NCI-H2196 treated with DMSO at 0.1 percent for 48 hours (cell line): ENCODE results near the gene HYAL2.

Source experiments
- DNase-seq: peaks from one replicate; lab custom pipeline; 2025; ENCODE audit not compliant: unreplicated experiment; lab: John Stamatoyannopoulos, UW

HYAL2 gene

DNA sequence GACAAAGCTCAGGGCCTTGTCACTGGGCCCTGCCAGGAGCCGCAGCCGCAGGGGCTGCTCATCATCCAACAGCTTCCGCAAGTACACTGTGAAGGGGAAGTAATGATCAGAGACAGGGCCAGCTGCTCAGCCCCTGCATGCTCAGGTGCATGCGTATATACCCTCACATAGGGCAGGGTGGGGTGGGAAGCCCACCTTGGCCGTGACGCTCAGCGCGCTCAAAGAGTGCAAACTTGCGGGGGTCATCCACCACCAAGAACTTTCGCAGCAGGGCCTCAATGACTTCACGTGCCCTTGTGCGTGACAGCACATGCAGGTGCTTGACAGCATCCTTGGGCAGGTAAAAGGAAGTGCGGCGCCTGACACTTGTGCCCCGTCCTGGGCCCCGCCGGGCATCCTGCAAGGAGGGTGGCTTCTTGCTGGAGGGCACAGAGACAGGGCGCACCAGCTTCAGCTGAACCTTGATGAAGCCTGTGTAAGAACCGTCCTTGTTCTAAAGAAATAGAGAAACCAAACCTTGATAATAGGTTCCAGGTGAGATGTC lies 8.9 kb upstream of the HYAL2 start:
- no peak for DNase-seq

DNA sequence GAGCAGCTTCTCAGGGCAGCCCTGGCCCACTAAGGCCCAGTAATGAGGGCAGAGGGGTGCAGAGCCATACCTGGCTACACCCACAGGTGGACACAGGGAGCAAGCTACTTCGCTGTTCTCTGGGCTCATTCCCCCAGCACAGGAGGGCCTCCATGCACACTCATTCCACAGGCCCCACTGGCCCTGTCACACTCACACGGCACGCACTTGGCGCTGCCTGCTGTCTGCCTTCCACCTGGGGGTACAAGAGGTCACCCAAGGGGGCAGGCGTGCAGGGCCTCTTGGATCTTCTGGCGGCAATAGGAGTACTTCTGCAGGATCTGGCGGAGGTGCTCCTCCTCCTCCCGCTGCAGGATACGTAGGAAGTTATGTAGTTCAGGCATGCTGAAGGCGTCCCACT lies 7.8 kb upstream of the HYAL2 start:
- no peak for DNase-seq

DNA sequence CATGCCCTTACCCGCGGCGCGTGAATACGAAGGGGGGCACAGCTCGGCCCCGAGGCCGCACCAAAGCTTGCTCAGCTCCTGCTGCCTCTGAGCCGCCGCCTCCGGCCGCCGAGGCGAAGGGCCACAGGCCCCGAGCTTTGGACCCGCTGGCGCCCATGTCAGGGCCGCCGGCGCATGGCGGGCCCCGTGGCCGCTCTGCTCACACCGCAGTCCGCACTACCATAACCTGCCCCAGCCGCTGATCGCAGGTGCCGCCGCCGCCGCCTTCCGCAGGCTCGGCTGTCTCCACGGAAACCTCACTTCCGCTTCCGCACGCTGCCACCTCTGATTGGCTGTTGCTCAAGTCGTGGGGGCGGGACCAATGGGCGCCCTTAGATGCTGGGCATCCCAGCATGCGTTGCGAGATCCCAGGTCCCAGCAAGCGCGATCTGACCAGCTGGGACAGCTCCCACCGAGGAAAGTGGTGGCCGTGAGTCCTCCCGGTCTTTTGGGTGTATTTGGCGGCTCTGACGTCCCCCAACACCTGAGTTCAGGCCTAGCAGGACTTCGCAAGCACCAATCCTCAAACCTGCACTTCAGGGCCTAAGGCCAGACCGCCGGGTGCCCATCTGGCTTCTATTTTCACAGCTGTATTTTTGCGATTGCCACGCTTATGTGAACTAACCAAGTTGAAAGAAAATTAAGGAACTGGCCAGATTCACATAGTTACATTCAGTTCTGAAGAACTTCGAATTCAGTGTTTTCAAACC lies 5.6 kb upstream of the HYAL2 start, which contains the start of gene TUSC2:
TUSC2 (minus strand) TSS at position 281 of the 749 bp plus-strand sequence; CDS start at position 157, 124 bp downstream.
- peak; percentile 58 for DNase-seq

DNA sequence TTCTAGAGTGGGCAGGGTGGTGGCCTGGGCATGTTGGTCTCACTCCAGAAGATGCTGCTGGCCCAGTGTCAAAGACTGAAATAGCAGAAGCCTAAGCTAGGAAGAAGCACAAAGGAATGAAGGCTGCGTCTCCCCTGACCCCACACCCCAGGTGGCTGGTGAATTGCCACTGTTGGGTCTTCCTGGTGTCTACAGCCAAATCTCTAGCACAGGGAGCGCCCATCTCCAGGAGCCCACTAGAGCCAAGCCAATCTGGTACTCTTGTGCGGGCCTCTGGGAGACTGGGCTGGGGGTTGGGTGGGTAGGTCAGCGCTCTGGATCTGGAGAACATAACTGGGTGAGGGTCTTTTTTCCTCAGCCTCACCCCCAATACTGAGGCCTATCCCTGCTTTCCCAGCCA lies 4.6 kb upstream of the HYAL2 start:
- DNase-seq = no peak

DNA sequence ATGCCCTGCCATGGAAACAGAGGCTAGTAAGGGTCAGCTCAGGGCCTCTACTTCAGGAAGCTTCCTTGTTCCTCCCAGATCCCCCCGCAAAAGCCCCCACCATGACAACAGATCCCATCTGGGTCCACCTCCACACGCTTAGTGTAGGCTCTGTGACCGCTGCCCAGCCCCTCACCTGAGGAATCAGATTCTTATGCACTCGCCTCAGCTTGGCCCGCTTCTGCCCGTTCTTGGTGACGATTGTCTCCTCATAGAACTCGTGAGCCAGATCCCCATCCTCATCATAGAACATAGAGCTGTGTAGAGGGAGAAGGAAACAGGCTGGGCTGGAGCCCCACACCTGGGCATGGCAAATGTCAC lies 3.6 kb upstream of the HYAL2 start:
- no peak for DNase-seq

DNA sequence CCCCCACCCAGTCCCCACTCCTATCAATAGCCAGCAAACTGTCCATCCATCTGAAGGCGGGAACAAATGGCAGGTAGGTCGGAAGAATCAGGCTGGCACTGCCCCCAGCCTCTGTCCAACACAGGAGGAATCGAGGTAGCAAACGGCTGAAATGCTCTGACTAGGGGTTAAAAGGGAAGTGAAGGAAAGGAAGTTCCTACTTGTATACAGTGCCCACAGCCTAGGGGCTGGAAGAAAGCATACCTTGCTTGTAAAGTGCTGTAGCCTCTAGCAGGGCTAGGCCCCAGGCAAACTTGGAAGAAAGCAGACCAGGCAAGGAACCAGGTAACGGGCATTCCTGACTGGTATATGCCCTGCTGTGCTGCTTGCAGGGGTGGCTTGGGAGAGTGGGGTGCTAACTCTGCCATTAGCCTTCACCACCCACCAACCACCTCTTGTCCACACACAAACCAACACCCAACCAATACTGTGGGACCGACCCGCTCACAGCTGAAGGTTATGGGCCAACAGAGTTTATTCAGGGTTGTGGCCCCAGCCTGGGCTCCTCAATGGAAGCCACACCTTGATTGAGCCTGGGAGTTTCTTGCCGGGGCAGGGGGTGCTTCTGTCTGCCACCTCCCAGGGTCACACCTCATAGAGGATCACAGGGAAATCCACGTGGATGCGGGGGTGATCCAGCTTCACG lies 3.1 kb upstream of the HYAL2 start:
- no peak for DNase-seq

DNA sequence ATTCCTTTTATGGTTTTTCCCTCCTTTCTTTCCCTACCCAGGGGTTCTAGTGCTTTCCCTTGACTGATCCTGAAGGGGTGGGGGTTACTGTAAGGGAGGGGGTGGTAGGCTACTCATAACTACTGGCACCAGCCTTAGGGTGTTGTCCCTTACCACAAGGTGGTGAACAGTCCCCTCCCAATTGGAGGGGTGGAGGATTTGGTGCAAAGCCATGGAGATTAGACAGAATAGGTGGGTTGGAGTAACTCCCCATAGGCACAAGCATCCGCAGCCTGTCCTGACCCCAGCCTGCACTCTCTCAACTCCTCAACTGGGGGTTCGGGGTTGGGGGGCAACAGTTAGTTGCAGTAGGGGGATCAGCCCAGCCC lies 2.6 kb upstream of the HYAL2 start:
- DNase-seq = no peak

DNA sequence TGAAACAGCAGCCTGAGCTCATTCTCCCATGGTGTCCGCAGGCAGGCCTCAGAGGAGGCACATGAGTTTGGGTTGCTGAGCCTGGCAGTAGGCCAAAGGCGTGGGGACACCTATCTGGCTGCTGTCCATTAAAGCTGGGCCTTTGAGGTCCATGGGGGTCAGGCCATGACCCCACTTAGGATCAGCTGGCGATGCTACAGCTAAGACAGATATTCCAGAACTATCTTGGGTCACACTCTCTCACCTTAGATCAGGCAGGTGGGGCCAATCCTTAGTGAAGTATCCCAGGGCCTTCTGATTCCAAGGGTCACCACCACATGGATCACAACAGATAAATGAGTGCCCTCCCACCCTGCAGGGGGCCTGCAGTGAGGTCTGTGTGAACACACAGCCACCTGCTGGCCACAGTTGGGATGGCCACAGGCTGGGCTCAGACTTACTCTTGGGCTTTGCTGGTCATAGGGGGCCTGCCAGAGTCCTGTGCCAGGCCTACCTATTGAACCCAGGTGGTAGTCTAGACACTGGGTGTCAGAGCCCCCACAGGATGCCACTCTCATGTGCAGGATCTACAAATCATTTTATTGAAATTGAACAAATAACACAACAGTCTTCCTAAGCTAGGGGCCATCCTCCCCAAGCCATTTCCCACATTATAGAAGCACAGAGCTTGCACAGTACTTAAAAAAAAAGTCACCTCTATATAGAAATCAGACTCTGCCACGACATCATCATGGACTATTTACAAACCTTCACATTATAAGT lies 2.0 kb upstream of the HYAL2 start:
- no peak for DNase-seq

DNA sequence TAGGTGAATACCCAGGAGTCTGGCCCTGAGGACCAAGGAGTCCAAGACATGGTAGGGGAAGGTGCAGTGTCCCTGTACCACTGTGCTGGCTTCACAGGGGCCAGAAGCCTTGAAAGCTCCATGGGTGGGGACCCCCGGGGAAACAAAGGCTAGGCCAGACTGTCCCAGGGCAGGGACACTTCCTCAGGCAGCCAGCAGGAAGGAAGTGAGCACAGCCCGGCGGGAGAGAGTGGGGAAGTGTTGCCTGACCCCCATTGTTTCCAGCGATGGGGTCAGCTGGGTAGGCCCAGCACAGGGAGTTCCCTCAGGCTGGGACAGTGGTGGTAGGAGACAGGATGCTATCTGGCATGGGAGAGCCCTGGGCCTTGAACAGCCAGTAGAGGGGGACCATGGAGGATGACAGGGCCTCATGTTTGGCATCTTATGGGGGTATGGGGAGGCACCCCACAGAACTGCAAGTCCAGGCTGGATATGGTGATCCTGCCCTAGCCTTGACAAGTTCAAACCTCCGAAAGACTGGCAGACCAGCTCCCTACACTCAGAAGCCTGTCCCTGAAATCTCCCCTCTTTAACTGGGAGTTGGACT lies 1.2 kb upstream of the HYAL2 start:
- no peak for DNase-seq

DNA sequence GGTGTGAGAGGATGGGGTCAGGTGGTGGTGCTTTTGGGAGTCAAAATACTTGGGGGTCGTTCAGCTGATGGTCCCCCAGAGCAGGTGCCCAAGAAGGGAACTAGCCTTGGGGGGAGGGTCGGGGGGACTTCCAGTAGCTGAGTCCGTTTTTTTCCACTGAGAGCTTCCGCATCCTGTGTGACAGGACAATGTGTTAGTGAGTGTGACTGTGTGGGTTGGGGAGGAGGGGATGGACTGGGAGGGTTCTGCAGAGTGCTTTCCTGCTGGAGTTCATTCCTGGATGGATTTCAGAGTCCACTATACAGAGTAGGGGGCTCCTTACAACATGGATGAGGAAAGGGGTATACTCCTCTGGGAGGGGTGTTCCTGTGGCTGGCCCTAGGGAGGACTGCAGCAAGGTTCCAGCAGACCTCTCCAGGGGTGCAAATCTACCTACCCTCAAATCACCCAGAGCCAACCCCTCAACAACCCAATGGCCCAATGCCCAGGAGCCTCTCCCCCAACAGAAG lies 601 bp upstream of the HYAL2 start:
- no peak for DNase-seq

DNA sequence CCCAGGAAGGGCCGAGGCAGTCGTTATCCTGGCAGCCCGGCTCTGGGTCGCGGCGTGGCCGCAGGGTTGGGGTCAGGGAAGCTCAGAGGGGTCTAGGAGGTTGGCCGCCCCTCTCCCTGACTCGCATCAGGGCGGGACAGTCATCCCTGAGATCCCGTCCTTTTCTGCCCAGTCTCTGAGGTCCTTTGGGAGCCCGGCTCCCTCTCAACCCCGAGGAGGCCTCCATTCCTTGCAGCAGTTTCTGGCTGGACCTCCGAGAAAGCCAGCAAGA lies 495 bp downstream of the HYAL2 start:
- no peak for DNase-seq

DNA sequence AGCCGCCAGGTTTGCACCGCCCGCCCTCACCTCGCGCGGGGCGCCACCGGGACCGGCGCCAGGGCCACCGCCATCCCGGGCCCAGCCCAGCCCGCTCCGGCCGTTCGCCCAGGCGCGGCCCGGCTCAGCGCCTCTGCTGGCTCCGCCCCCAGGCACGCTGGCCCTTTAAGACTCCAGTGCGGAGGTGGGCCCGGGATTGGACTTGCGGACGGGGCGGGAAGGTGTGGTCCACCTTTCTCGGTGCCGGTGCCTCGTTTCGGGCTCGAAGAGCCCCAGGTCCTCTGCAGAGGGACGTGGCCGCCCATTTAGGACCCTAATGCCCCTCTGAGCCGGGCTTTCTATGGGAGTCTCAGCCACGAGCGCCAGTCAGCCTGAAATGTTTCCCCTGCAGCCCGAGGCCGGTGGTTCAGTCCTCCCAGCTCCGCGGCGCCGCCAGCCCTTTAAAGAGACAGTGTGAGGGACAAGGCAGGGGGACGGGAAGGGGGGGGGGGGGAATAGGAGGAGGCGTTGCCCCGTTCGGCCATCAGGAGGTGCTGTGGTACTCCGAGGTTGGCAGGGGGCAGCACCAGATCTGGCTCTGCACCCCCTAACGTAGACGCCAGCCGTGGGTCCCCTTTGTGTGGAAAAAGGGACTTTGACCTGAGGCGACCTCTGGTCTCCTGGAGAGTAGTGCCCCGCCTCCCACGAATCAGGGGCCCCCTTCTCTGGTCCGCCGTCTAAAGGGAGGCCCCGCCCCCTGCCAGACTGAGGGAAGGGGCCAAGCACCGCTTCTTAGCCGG lies 1.0 kb downstream of the HYAL2 start:
- DNase-seq = peak; percentile 69

DNA sequence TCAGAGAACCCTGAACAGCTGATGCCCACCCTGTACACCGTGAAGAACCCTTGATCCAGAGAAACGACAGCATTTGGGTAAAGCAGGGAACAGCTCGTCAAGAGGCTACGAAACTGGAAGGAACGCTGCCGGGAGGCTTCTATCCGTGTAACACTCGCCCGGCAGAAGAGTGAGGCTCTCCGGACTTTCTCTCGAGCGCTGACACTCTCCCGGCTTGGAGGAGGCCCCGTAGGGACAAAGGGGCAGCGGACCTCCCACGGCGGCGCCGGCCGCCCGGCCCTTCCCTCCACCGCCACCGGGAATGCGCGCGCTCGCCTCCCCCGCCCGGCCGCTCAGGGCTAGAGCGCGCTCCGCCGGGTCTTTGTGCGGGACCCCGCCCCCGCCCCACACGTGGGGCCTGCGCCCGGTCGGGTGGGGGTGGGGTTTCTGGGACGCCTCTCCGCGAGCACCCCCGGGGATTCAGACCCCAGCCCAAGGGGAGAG lies 1.7 kb downstream of the HYAL2 start:
- DNase-seq = no peak

DNA sequence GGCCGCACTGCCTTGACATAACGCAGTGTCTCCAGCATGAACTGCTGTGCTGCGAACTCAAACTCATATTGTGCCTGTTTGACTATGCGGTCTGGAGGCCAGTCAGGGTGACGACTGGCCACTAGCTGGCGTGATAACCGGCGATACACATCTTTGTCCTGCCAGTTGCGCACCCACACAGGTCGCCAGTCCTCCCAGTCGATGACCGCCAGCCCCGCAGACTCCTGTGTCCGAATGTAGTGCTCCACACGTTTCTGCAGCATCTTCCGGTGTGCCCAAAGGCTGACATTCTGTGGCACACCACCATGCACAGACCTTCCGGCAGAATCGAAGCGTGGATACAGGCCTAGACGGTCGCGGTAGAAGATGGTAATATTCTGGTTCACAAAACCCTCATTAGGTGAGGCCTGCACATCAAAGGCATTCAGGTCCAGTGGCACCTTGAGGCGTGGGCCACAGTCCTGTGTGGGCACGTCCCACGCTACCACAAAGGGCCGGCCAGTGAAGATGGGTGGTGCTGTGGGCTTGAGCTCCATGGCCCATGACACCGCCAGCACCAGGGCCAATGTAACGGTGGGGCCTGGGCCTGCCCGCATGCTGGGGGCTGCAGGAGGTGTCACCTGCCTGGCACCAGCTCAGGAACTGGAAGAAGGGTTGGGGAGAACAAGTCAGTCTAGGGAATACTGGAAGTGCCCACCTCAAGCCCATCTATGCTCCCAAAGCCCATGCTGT lies 2.5 kb downstream of the HYAL2 start:
- no peak for DNase-seq

DNA sequence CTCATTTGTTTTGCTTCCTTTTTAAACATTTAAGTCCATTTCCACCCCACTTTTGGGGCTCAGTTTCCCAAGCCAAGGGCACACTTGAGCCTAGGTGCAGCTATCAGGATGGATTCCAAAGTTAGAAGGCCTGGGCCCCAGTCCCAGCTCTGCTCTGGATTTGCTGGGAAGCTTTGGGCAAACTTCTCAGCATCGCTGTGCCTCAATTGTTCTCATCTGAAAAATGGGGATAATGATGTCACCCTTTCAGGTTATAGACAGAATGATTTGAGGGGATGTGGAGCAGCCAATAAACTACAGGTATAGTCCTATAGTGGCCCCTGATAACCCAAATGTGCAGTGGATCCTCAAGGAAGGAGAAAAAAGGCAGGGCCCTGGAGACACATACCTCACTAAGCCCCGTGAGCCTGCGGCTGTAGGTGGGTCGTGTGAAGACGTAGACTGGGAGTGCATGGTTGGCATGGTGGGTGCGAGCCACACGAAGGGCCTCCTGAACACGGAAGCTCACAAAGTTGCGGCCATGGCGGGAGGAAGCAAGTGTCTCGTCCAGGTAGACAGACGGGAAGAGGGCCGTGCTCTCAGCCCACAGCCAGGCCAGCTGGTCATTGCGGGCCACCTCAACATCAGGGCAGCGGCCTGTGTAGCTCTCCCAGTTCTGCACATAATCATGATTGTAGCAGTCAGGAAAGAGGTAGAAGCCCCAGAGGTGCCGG lies 3.2 kb downstream of the HYAL2 start:
- DNase-seq = no peak

DNA sequence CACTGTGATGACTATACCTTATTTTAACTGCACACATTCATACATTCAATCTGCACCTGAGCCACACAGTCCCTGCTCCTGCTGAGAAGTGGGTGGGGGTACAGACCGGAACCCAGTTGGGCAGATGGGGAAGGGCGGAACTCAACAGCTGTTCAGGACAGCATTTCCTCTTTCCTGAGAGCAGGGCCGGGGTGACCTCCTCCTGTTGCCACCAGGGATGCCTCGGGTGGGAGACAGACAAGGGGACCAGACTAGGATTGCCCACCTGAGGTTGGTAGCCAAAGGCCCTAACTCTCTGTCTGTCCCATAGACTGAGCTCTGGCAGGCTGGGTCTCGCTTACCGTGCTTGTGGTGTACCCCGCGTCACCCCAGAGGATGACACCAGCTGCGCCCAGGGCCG lies 3.9 kb downstream of the HYAL2 start:
- no peak for DNase-seq

DNA sequence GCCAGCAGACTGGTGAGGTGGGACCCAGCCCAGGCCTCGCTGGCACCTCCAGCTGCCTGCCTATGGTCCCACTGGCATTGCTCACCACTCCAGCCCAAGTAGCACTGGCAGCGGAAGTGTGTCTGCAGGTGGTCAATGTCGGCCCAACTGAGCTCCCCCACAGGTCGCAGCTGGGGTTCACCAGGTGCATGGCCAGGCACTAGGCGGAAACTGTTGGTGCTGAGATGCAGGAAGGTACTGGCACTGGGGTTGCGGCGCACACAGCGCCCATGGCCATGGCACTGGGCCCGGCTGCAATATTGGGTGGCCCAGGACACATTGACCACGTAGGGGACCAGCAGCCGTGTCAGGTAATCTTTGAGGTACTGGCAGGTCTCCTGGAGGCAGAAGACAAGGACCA lies 4.4 kb downstream of the HYAL2 start:
- DNase-seq = no peak

DNA sequence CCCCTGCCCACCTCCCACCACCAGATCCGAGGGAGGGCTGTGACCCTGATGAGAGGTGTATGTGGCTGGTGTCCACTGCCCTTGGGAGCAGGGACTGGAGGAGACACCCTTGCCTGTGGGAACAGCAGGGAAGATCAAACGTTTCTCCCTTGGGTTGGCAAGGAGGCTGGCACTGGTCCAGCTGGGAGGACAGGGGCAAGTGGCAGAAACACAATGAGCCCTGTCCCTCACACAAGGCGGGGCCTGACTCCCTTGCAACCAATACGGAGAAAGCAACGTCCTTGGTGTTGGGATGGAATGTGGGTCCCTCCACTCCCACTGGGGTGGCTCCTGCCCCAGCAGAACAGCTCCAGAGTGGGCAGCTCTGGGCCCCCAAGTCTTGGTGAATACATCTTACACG lies 5.2 kb downstream of the HYAL2 start:
- no peak for DNase-seq

DNA sequence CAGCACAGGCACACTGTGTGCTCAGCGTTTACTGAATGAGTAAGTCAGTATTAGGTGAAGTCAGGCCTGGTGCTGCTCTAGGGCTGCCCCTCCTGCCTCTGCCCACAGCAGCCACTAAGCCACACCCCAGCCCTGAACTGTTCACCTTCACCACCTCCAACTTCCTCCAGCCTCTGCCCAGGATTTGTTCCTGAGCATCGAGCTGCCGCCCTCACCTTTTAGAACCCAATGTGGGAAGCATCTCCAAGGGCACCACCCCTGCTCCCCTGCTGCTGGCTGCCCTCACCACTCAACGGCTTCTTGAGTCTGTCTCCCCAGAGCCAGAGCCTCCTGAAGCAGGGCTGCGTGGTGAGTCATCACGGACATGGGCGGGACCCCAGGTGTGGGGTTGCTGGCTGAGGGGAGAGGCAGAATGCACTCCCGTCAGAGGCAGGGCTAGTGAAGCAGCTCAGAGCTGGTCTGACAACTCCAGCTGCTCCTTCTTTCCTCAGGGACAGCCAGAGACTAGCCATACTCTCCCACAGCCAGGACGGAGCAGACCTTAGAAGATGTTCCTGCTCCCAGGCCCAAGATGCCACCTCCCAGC lies 5.8 kb downstream of the HYAL2 start:
- no peak for DNase-seq
